Ovary (tissue), 3 donors: ENCODE data around the gene RNASEH2A.

ENCODE experiments used
- CTCF ChIP-seq, 3 donors: fragments of 450-650 bp in 2 of 3; fragments of 200-600 bp in 1 of 3; IDR thresholded peaks; one replicate each; pipeline versions ENCODE4 v1.5.1 to v1.8.0; 2016 to 2022; ENCODE audit warnings: antibody characterized with exemption in 3 of 3, mild to moderate bottlenecking in 1 of 3
- POLR2A ChIP-seq: fragments of 450-650 bp; IDR thresholded peaks from one replicate; pipeline ENCODE4 v1.6.1; 2017; ENCODE audit warnings: antibody characterized with exemption, mild to moderate bottlenecking, moderate library complexity
- donor health status: DM: no; HTN: no; CAD: no.

DNA sequence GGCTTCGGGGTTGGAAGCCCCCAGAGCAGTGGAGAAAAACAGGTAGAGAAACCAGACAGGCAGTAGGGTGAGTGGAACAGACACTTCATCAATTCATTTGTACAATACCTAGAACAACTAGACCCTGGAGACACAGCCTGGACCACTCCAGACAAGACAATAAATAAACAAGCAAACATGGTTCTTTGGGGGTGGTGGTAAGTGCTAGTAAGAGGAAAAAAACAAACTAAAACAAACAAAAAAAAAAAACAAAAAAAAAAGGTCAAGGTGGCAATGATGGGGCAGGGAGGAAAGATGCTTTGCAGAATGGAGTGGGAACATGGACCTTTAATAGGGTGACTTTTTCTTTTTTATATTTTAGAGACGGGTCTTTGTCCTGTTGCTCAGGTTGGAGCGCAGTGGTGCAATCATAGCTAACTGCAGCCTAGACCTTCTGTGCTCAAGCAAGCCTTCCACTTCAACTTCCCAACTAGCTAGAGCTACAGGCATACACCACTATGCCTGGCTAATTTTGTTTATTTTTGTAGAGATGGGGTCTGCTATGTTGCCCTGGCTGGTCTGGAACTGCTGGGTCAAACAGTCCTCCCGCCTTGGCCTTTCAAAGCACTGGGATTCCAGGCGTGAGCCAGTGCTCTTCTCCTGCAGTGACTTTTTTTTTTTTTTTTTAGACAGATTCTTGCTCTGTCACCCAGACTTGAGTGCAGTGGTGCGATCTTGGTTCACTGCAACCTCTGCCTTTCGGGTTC lies 12.0 kb upstream of the RNASEH2A start:
- TF ChIP-seq CTCF (IDR thresholded peaks at IDR 0.05) (peak in 1 of 3 donors; percentile 0), POLR2A (peak; percentile 6)
